ENCODE measurements around the gene NR4A1.
"Not testable (repeated sequence)": the region's sequence is repeated elsewhere in the genome, so short reads cannot be mapped to it uniquely, and the experiment has no call there.

Gene NR4A1

GRCh38 chr12:52082026-52082668 is 30.9 kb downstream of the NR4A1 start:
- DNase-seq, result no peak

- no peak for DNase-seq
These were observed 31.4 kb downstream of the NR4A1 start for GRCh38 chr12:52082669-52082987.

- peak; percentile 29 for DNase-seq
These were observed 31.9 kb downstream of the NR4A1 start for GRCh38 chr12:52082988-52083637.

GRCh38 chr12:52083638-52083996 is 32.4 kb downstream of the NR4A1 start:
- no peak for DNase-seq

- no peak for DNase-seq
These were observed 33.4 kb downstream of the NR4A1 start for GRCh38 chr12:52084491-52085231.

- no peak for DNase-seq
These were observed 34.5 kb downstream of the NR4A1 start for GRCh38 chr12:52085682-52086180.

GRCh38 chr12:52086366-52086765 is 35.1 kb downstream of the NR4A1 start:
- DNase-seq, result no peak

GRCh38 chr12:52086944-52087835 is 35.9 kb downstream of the NR4A1 start:
- DNase-seq, result no peak

- DNase-seq, result no peak
These were observed 36.9 kb downstream of the NR4A1 start for GRCh38 chr12:52087961-52088820.

- no peak for DNase-seq
These were observed 38.2 kb downstream of the NR4A1 start for GRCh38 chr12:52089491-52089890.

GRCh38 chr12:52090291-52090690 is 39.0 kb downstream of the NR4A1 start:
- DNase-seq, result no peak

- no peak for DNase-seq
These were observed 39.8 kb downstream of the NR4A1 start for GRCh38 chr12:52091061-52091460.

- peak; percentile 10 for DNase-seq
These were observed 40.6 kb downstream of the NR4A1 start for GRCh38 chr12:52091869-52092268.

GRCh38 chr12:52093346-52093745 is 42.1 kb downstream of the NR4A1 start:
- DNase-seq, result no peak

- no peak for DNase-seq
These were observed 45.2 kb downstream of the NR4A1 start for GRCh38 chr12:52096332-52097044.

GRCh38 chr12:52097045-52097666 is 45.9 kb downstream of the NR4A1 start:
- DNase-seq, result no peak

GRCh38 chr12:52104431-52105089 is 53.3 kb downstream of the NR4A1 start:
- not testable (repeated sequence) for DNase-seq

Measured in NCI-H748 treated with DMSO at 0.1 percent for 48 hours (cell line).